PC-9 (cell line): Measurements from ENCODE around the gene SLC30A7.

ENCODE experiments used
- CTCF ChIP-seq: fragments of 200-600 bp; sonication (generic); conservative IDR thresholded peaks from 2 replicates; pipeline ENCODE4 v1.6.1; 2017; ENCODE audit warnings: mixed run types, antibody characterized with exemption, mild to moderate bottlenecking, moderate library complexity
- EZH2 ChIP-seq: fragments of 200-600 bp; sonication (generic); IDR thresholded peaks from 2 replicates; pipeline ENCODE4 v1.8.0; 2017; ENCODE audit warnings: antibody characterized with exemption, low read depth

DNA sequence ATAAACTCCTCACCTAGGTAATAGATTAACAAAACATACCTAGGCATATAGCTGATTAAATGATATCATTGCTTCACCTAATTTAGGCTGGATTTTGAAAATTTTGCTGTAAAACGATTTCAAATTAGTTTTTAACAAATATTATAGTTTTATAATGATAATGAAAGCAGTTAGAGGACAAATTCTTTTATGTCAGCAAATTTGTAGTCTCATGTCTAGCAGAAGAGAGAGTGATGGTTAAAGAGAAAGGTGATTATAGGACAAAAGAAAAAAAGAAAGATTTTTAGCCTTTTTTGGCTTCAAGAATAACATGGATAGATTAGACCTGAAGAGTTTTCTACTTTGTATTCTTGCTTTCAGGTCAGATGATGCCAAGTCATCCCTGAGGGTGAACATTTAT is 133.3 kb downstream of the SLC30A7 start:
- no peak for TF ChIP-seq CTCF
- TF ChIP-seq EZH2, result no peak
